ENCODE results near the gene RAPGEF5. TPM values are rescaled to one million over a fixed set of nuclear protein-coding genes. Genes with fewer than 3 reads are reported as not detected.

Gene RAPGEF5
- polyA plus RNA-seq, 1 donor (not counting 4 experiments of a cell fraction or from before 2014, with no cell fraction given), result 2.1 TPM

DNA sequence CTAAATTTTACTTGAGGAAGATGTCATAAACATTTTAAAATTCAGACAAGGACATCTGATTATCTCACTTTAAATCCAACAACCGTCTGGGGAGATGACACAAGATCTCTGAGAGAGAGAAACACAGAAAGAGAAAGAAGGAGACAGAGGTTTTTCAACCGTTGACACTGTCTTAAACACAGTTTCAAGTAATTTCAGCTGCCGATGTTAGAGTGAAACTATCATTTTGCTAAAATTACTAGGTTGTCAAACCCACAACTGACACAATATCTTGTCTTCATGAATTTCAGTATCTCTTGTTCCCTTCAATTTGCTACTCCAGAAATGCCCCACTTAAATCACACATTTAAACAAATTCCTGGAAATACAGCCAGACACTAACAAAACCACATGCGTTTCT, 174.8 kb downstream of the RAPGEF5 start:
- H3K9me3 ChIP-seq (ENCODE audit: control insufficient read depth, low read depth, low read length), result no peaks in the 10 kb centered on the region
- no peak overlapping the region for H3K9ac ChIP-seq (ENCODE audit: control insufficient read depth, extremely low read depth, insufficient read depth, low read length)
- no peaks in the 10 kb centered on the region for H3K36me3 ChIP-seq (ENCODE audit: control insufficient read depth in 2 of 2, extremely low read depth in 1 of 2, insufficient read depth in 2 of 2, low read length in 2 of 2)
- no peaks in the 10 kb centered on the region for H3K27me3 ChIP-seq (ENCODE audit: control insufficient read depth, extremely low read depth, insufficient read depth, low read length)
- no peak overlapping the region for H3K4me2 ChIP-seq (ENCODE audit: control insufficient read depth, extremely low read depth, insufficient read depth, low read depth, low read length)
- no peaks in the 10 kb centered on the region for H4K20me1 ChIP-seq (ENCODE audit: control insufficient read depth, extremely low read depth, insufficient read depth, low read length)
- H3K79me2 ChIP-seq (ENCODE audit: control insufficient read depth, insufficient read depth, low read length), result no peaks in the 10 kb centered on the region
- DNase-seq (ENCODE audit: low read depth, low spot score) (no peak), FAIRE-seq (no peak)
- H3K4me3 ChIP-seq (ENCODE audit: control insufficient read depth in 2 of 3, extremely low read depth in 1 of 3, insufficient read depth in 2 of 3, low read depth in 1 of 3, low read length in 3 of 3), result no peak overlapping the region
- no peaks in the 10 kb centered on the region for H3K9me1 ChIP-seq (ENCODE audit: control insufficient read depth, extremely low read depth, insufficient read depth, low read length)
- H2AFZ ChIP-seq (ENCODE audit: control insufficient read depth, low read length), result no peak overlapping the region
- dilution Hi-C loops (cut with MboI; ENCODE audit: extremely low pct_ligation_motif_present, low sequenced_read_pairs), result no loop called here
- no peaks in the 10 kb centered on the region for H3K4me1 ChIP-seq (ENCODE audit: control insufficient read depth, extremely low read depth, insufficient read depth, low read length)
- TF ChIP-seq, protein P1, sequence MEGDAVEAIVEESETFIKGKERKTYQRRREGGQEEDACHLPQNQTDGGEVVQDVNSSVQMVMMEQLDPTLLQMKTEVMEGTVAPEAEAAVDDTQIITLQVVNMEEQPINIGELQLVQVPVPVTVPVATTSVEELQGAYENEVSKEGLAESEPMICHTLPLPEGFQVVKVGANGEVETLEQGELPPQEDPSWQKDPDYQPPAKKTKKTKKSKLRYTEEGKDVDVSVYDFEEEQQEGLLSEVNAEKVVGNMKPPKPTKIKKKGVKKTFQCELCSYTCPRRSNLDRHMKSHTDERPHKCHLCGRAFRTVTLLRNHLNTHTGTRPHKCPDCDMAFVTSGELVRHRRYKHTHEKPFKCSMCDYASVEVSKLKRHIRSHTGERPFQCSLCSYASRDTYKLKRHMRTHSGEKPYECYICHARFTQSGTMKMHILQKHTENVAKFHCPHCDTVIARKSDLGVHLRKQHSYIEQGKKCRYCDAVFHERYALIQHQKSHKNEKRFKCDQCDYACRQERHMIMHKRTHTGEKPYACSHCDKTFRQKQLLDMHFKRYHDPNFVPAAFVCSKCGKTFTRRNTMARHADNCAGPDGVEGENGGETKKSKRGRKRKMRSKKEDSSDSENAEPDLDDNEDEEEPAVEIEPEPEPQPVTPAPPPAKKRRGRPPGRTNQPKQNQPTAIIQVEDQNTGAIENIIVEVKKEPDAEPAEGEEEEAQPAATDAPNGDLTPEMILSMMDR (optimal IDR thresholded peaks at IDR 0.05 in 1 of 3, IDR thresholded peaks at IDR 0.05 in 1 of 3, conservative IDR thresholded peaks at IDR 0.05 in 1 of 3; ENCODE audit: extremely low read depth in 1 of 3, insufficient read depth in 2 of 3, low read length in 3 of 3), result no peak
- TF ChIP-seq EZH2 (IDR thresholded peaks at IDR 0.05; ENCODE audit: low read length), result no peak
- H3K27ac ChIP-seq (ENCODE audit: control insufficient read depth, insufficient read depth, low read length), result no peak overlapping the region

DNA sequence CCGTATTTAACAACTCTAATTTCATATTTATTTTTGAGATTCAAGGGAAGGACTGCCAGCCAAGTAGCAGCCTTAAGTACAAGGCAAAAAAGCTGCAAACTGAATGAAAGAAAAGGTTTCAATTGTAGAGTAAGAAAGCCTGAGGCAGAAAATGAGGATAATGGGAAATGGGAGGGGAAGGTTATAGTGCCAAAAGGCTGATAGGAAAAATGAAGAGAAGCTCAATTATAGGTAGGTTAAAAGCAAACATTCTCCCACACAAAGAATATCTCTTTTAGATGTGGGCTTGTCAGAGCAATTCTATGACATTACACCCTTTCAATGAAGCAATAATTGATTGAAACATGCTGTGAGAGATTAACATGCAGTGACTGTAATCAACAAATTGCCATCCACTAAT, 175.3 kb downstream of the RAPGEF5 start:
- Histone ChIP-seq H3K4me1 (ENCODE audit: control insufficient read depth, extremely low read depth, insufficient read depth, low read length) (no peaks in the 10 kb centered on the region), H2AFZ (ENCODE audit: control insufficient read depth, low read length) (no peak overlapping the region), H3K27me3 (ENCODE audit: control insufficient read depth, extremely low read depth, insufficient read depth, low read length) (no peaks in the 10 kb centered on the region), H3K79me2 (ENCODE audit: control insufficient read depth, insufficient read depth, low read length) (no peaks in the 10 kb centered on the region), H3K36me3 (ENCODE audit: control insufficient read depth in 2 of 2, extremely low read depth in 1 of 2, insufficient read depth in 2 of 2, low read length in 2 of 2) (no peaks in the 10 kb centered on the region), H3K9ac (ENCODE audit: control insufficient read depth, extremely low read depth, insufficient read depth, low read length) (no peak overlapping the region), H3K27ac (ENCODE audit: control insufficient read depth, insufficient read depth, low read length) (no peak overlapping the region), H3K4me2 (ENCODE audit: control insufficient read depth, extremely low read depth, insufficient read depth, low read depth, low read length) (no peak overlapping the region), H3K4me3 (ENCODE audit: control insufficient read depth in 2 of 3, extremely low read depth in 1 of 3, insufficient read depth in 2 of 3, low read depth in 1 of 3, low read length in 3 of 3) (no peak overlapping the region), H3K9me3 (ENCODE audit: control insufficient read depth, low read depth, low read length) (no peaks in the 10 kb centered on the region), H4K20me1 (ENCODE audit: control insufficient read depth, extremely low read depth, insufficient read depth, low read length) (no peaks in the 10 kb centered on the region), H3K9me1 (ENCODE audit: control insufficient read depth, extremely low read depth, insufficient read depth, low read length) (no peaks in the 10 kb centered on the region)
- FAIRE-seq, result no peak
- dilution Hi-C loops (cut with MboI; ENCODE audit: extremely low pct_ligation_motif_present, low sequenced_read_pairs), result no loop called here
- no peak for DNase-seq (ENCODE audit: low read depth, low spot score)
- TF ChIP-seq EZH2 (IDR thresholded peaks at IDR 0.05; ENCODE audit: low read length), result no peak
- TF ChIP-seq, protein P1 (optimal IDR thresholded peaks at IDR 0.05 in 1 of 3, IDR thresholded peaks at IDR 0.05 in 1 of 3, conservative IDR thresholded peaks at IDR 0.05 in 1 of 3; ENCODE audit: extremely low read depth in 1 of 3, insufficient read depth in 2 of 3, low read length in 3 of 3), result no peak

Data from keratinocyte (primary cell).